ENCODE results near the gene REX1BD.

REX1BD gene

DNA sequence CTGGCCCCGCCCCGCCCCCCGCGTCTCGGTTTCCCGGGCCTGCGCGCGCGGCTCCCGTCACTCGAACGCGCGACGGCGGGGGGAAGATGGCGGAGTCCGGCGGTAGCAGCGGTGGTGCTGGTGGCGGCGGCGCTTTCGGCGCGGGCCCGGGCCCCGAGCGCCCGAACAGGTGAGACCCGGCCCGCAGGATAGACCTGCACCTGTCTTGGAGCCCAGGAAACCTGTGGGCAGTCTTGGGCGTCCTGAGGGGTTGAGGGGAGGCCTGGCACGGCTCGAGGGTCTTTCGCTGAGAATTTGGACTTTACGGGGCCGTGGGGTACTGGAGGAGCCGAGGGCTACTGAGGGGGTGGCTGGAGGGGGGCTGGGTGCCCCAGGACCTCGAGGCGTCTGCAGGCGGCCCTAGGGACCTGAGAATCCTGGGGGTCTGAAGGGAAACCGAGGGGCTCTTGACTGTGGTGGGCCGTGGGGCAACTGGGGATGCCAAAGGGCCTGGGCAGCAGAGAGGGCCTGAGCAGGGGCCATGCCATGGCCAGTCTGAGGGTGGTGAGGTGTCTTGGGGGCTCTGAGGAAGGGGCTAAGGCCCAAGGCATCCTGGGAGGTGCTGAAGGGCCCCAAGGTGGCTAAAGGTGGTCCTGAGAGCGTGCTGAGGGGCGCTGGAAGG, 48.5 kb downstream of the REX1BD start, which contains the start of gene KLHL26:
KLHL26 (plus strand) TSS at position 60 of the 661 bp plus-strand sequence; CDS start at position 87, 27 bp downstream.
- DNase-seq = no peak
- in situ Hi-C loops (cut with HindIII; ENCODE audit: low pct_ligation_motif_present, low pct_unique_long_range_greater_than_20kb, low sequenced_read_pairs) = no loop called here

DNA sequence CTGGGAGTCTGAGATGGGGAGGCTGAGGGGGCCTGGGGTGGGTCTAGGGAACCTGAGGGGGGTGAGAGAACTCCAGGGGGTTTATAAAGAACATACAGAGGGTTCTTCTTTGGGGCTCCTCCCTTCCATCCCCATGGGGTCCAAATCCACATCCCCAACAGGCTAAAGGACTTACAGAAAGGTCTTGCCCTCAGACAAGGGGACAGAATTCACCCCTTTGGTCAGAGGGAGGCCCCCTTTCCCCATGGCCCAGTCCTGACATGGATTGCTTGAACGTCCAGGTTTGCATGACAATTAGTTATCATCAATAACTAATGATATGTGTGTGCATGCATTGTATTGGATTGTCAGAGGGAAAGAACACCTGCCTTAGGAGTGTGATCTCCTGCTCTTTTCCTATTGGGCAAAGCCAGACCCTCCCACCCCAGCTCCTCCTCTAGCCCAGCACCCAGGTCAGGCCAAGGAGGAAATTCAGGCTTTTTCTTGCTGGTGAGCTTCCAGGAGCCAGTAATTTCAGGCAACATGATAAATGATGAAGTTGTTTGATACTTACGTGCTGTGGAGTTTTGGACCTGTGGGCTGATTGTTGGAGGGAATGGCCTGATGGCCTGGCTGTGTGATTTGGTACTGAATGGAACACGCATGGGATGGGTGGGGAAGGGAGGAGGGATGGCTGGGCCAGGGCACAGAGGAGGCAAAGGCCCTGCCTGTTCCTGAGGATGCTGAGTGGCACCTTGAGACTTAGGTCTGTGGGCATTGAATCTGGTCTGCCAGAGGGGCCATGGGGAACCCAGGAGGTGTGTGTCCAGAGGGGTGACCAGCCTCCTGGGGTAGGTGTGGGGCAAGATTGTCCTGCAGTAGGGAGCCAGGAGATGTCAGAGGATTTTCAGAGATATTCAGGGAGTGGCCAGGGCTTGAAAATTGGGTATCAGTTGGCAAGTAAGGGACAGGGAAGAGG, 49.4 kb downstream of the REX1BD start:
- in situ Hi-C loops (cut with HindIII; ENCODE audit: low pct_ligation_motif_present, low pct_unique_long_range_greater_than_20kb, low sequenced_read_pairs) = no loop called here
- peak; percentile 21 for DNase-seq

DNA sequence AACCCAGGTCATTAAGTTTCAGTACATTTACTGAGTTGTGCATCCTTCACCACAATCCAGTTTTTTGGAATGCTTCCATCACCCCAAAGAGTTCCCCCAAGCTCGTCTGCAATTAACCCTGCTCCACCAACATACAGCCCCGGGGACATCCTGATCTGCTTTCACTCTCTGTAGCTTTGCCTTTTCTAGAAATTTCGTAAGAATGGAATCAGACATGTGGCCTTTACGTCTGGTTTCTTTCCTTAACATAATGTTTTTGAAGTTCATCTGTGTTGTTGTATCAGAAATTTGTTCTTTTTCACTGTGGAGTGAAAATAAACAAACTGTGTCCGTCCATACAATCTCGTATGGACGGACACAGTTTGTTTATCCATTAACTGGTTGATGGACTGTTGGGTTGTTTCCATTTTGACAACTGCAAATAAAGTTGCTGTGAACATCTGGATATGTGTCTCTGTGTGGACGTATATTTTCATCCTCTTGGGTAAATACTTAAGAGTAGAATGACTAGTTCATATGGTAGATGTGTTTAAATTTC, 51.2 kb downstream of the REX1BD start:
- in situ Hi-C loops (cut with HindIII; ENCODE audit: low pct_ligation_motif_present, low pct_unique_long_range_greater_than_20kb, low sequenced_read_pairs) = no loop called here
- no peak for DNase-seq

Data from ACHN (cell line).